ENCODE measurements around the gene TM4SF5.

The TM4SF5 gene

GRCh38 chr17:4739122-4740024, 32.3 kb upstream of the TM4SF5 start, which contains the start of the genes CXCL16 and ZMYND15:
TSS of gene CXCL16 (minus strand) at chr17:4739928. CDS start at chr17:4739339, 589 bp downstream.
TSS of gene ZMYND15 (plus strand) at chr17:4739833. CDS start at chr17:4740549, 716 bp downstream.
- DNase-seq (ENCODE audit: low read depth, low spot score) = no peak
- no peaks in the 10 kb centered on the region for H3K4me1 ChIP-seq (ENCODE audit: control insufficient read depth, insufficient read depth, low read length)
- no peaks in the 10 kb centered on the region for H3K36me3 ChIP-seq (ENCODE audit: control insufficient read depth, insufficient read depth, low read length)
- WGBS (ENCODE audit: insufficient coverage, insufficient read length) = no CpG with 5 or more reads among the region's 100 CpGs
- H3K27me3 ChIP-seq (ENCODE audit: control insufficient read depth, insufficient read depth, low read length) = peaks cover 32% of the 10 kb centered on the region
- no peak within 1 kb of the TSS for H3K27ac ChIP-seq (ENCODE audit: low read length)
- peak within 1 kb of the TSS; percentile 52; the same call in 1 of the 2 replicates for H3K4me3 ChIP-seq (ENCODE audit: low read length)
- H3K9me3 ChIP-seq (ENCODE audit: control insufficient read depth, insufficient read depth, low read length) = no peaks in the 10 kb centered on the region

- Histone ChIP-seq H3K4me3 (ENCODE audit: low read length) (peak overlapping the region; percentile 52; the same call in 1 of the 2 replicates), H3K9me3 (ENCODE audit: control insufficient read depth, insufficient read depth, low read length) (no peaks in the 10 kb centered on the region), H3K4me1 (ENCODE audit: control insufficient read depth, insufficient read depth, low read length) (no peaks in the 10 kb centered on the region), H3K27ac (ENCODE audit: low read length) (no peak overlapping the region), H3K27me3 (ENCODE audit: control insufficient read depth, insufficient read depth, low read length) (peaks cover 32% of the 10 kb centered on the region), H3K36me3 (ENCODE audit: control insufficient read depth, insufficient read depth, low read length) (no peaks in the 10 kb centered on the region)
- WGBS (ENCODE audit: insufficient coverage, insufficient read length) = no CpG with 5 or more reads among the region's 13 CpGs
- no peak for DNase-seq (ENCODE audit: low read depth, low spot score)
Observed at GRCh38 chr17:4740025-4740351, 31.7 kb upstream of the TM4SF5 start.

GRCh38 chr17:4740584-4740983, 31.1 kb upstream of the TM4SF5 start:
- Histone ChIP-seq H3K4me3 (ENCODE audit: low read length) (no peak overlapping the region), H3K27ac (ENCODE audit: low read length) (no peak overlapping the region), H3K9me3 (ENCODE audit: control insufficient read depth, insufficient read depth, low read length) (no peaks in the 10 kb centered on the region), H3K4me1 (ENCODE audit: control insufficient read depth, insufficient read depth, low read length) (no peaks in the 10 kb centered on the region), H3K36me3 (ENCODE audit: control insufficient read depth, insufficient read depth, low read length) (no peaks in the 10 kb centered on the region), H3K27me3 (ENCODE audit: control insufficient read depth, insufficient read depth, low read length) (peaks cover 32% of the 10 kb centered on the region)
- WGBS (ENCODE audit: insufficient coverage, insufficient read length) = no CpG with 5 or more reads among the region's 8 CpGs
- no peak for DNase-seq (ENCODE audit: low read depth, low spot score)

- no peak overlapping the region for H3K27ac ChIP-seq (ENCODE audit: low read length)
- H3K9me3 ChIP-seq (ENCODE audit: control insufficient read depth, insufficient read depth, low read length) = no peaks in the 10 kb centered on the region
- DNase-seq (ENCODE audit: low read depth, low spot score) = no peak
- no CpG with 5 or more reads among the region's 8 CpGs for WGBS (ENCODE audit: insufficient coverage, insufficient read length)
- H3K36me3 ChIP-seq (ENCODE audit: control insufficient read depth, insufficient read depth, low read length) = no peaks in the 10 kb centered on the region
- H3K27me3 ChIP-seq (ENCODE audit: control insufficient read depth, insufficient read depth, low read length) = peaks cover 32% of the 10 kb centered on the region
- no peaks in the 10 kb centered on the region for H3K4me1 ChIP-seq (ENCODE audit: control insufficient read depth, insufficient read depth, low read length)
- H3K4me3 ChIP-seq (ENCODE audit: low read length) = no peak overlapping the region
Observed at GRCh38 chr17:4741544-4741943, 30.1 kb upstream of the TM4SF5 start.

GRCh38 chr17:4742133-4742532, 29.6 kb upstream of the TM4SF5 start:
- H3K36me3 ChIP-seq (ENCODE audit: control insufficient read depth, insufficient read depth, low read length) = no peaks in the 10 kb centered on the region
- no peak for DNase-seq (ENCODE audit: low read depth, low spot score)
- no peak overlapping the region for H3K27ac ChIP-seq (ENCODE audit: low read length)
- no peak overlapping the region for H3K4me3 ChIP-seq (ENCODE audit: low read length)
- WGBS (ENCODE audit: insufficient coverage, insufficient read length) = no CpG with 5 or more reads among the region's 9 CpGs
- H3K27me3 ChIP-seq (ENCODE audit: control insufficient read depth, insufficient read depth, low read length) = peaks cover 32% of the 10 kb centered on the region
- H3K9me3 ChIP-seq (ENCODE audit: control insufficient read depth, insufficient read depth, low read length) = no peaks in the 10 kb centered on the region
- H3K4me1 ChIP-seq (ENCODE audit: control insufficient read depth, insufficient read depth, low read length) = no peaks in the 10 kb centered on the region

GRCh38 chr17:4742629-4743028, 29.1 kb upstream of the TM4SF5 start:
- Histone ChIP-seq H3K4me3 (ENCODE audit: low read length) (no peak overlapping the region), H3K27ac (ENCODE audit: low read length) (no peak overlapping the region), H3K4me1 (ENCODE audit: control insufficient read depth, insufficient read depth, low read length) (no peaks in the 10 kb centered on the region), H3K36me3 (ENCODE audit: control insufficient read depth, insufficient read depth, low read length) (no peaks in the 10 kb centered on the region), H3K27me3 (ENCODE audit: control insufficient read depth, insufficient read depth, low read length) (peaks cover 32% of the 10 kb centered on the region), H3K9me3 (ENCODE audit: control insufficient read depth, insufficient read depth, low read length) (no peaks in the 10 kb centered on the region)
- no peak for DNase-seq (ENCODE audit: low read depth, low spot score)
- WGBS (ENCODE audit: insufficient coverage, insufficient read length) = no CpG with 5 or more reads among the region's 10 CpGs

GRCh38 chr17:4743216-4743615, 28.5 kb upstream of the TM4SF5 start:
- no peaks in the 10 kb centered on the region for H3K4me1 ChIP-seq (ENCODE audit: control insufficient read depth, insufficient read depth, low read length)
- H3K27ac ChIP-seq (ENCODE audit: low read length) = no peak overlapping the region
- no CpG with 5 or more reads among the region's 8 CpGs for WGBS (ENCODE audit: insufficient coverage, insufficient read length)
- H3K9me3 ChIP-seq (ENCODE audit: control insufficient read depth, insufficient read depth, low read length) = no peaks in the 10 kb centered on the region
- DNase-seq (ENCODE audit: low read depth, low spot score) = no peak
- H3K27me3 ChIP-seq (ENCODE audit: control insufficient read depth, insufficient read depth, low read length) = peaks cover 30% of the 10 kb centered on the region
- no peak overlapping the region for H3K4me3 ChIP-seq (ENCODE audit: low read length)
- H3K36me3 ChIP-seq (ENCODE audit: control insufficient read depth, insufficient read depth, low read length) = no peaks in the 10 kb centered on the region

- no peaks in the 10 kb centered on the region for H3K4me1 ChIP-seq (ENCODE audit: control insufficient read depth, insufficient read depth, low read length)
- no peak overlapping the region for H3K4me3 ChIP-seq (ENCODE audit: low read length)
- no peak overlapping the region for H3K27ac ChIP-seq (ENCODE audit: low read length)
- no CpG with 5 or more reads among the region's 9 CpGs for WGBS (ENCODE audit: insufficient coverage, insufficient read length)
- H3K9me3 ChIP-seq (ENCODE audit: control insufficient read depth, insufficient read depth, low read length) = no peaks in the 10 kb centered on the region
- H3K36me3 ChIP-seq (ENCODE audit: control insufficient read depth, insufficient read depth, low read length) = no peaks in the 10 kb centered on the region
- H3K27me3 ChIP-seq (ENCODE audit: control insufficient read depth, insufficient read depth, low read length) = peaks cover 23% of the 10 kb centered on the region
- DNase-seq (ENCODE audit: low read depth, low spot score) = no peak
Observed at GRCh38 chr17:4743898-4744297, 27.8 kb upstream of the TM4SF5 start.

- Histone ChIP-seq H3K27me3 (ENCODE audit: control insufficient read depth, insufficient read depth, low read length) (peaks cover 10% of the 10 kb centered on the region), H3K36me3 (ENCODE audit: control insufficient read depth, insufficient read depth, low read length) (no peaks in the 10 kb centered on the region), H3K4me1 (ENCODE audit: control insufficient read depth, insufficient read depth, low read length) (no peaks in the 10 kb centered on the region), H3K9me3 (ENCODE audit: control insufficient read depth, insufficient read depth, low read length) (no peaks in the 10 kb centered on the region), H3K4me3 (ENCODE audit: low read length) (peak overlapping the region; percentile 51; the same call in 1 of the 2 replicates), H3K27ac (ENCODE audit: low read length) (no peak overlapping the region)
- DNase-seq (ENCODE audit: low read depth, low spot score) = peak; percentile 67
- no CpG with 5 or more reads among the region's 51 CpGs for WGBS (ENCODE audit: insufficient coverage, insufficient read length)
Observed at GRCh38 chr17:4744999-4745969, 26.4 kb upstream of the TM4SF5 start.

- H3K4me1 ChIP-seq (ENCODE audit: control insufficient read depth, insufficient read depth, low read length) = no peaks in the 10 kb centered on the region
- no peak overlapping the region for H3K27ac ChIP-seq (ENCODE audit: low read length)
- H3K27me3 ChIP-seq (ENCODE audit: control insufficient read depth, insufficient read depth, low read length) = no peaks in the 10 kb centered on the region
- H3K36me3 ChIP-seq (ENCODE audit: control insufficient read depth, insufficient read depth, low read length) = no peaks in the 10 kb centered on the region
- no peaks in the 10 kb centered on the region for H3K9me3 ChIP-seq (ENCODE audit: control insufficient read depth, insufficient read depth, low read length)
- no CpG with 5 or more reads among the region's 5 CpGs for WGBS (ENCODE audit: insufficient coverage, insufficient read length)
- DNase-seq (ENCODE audit: low read depth, low spot score) = no peak
- no peak overlapping the region for H3K4me3 ChIP-seq (ENCODE audit: low read length)
Observed at GRCh38 chr17:4747847-4748246, 23.8 kb upstream of the TM4SF5 start.

Data from iPS DF 6.9 (cell line).